ENCODE measurements around the gene CAMSAP2.

GRCh38 chr1:200783926-200784325, 45.2 kb downstream of the CAMSAP2 start:
- TF ChIP-seq POLR2A (IDR thresholded peaks at IDR 0.05) (no peak), CTCF (IDR thresholded peaks at IDR 0.05) (no peak), EP300 (IDR thresholded peaks at IDR 0.05) (no peak)
